ENCODE data around the gene MMEL1.
"Not testable (repeated sequence)": the region's sequence is repeated elsewhere in the genome, so short reads cannot be mapped to it uniquely, and the experiment has no call there.

The MMEL1 gene

GRCh38 chr1:2628191-2628932 is 4.5 kb downstream of the MMEL1 start:
- DNase-seq (ENCODE audit: low read depth) = no peak

GRCh38 chr1:2627746-2628145 is 5.1 kb downstream of the MMEL1 start:
- no peak for DNase-seq (ENCODE audit: low read depth)

- not testable (repeated sequence) for DNase-seq (ENCODE audit: low read depth)
Observed at GRCh38 chr1:2625748-2626147, 7.1 kb downstream of the MMEL1 start.

GRCh38 chr1:2625311-2625710 is 7.5 kb downstream of the MMEL1 start:
- DNase-seq (ENCODE audit: low read depth) = no peak

- DNase-seq (ENCODE audit: low read depth) = no peak
Observed at GRCh38 chr1:2624735-2625300, 8.0 kb downstream of the MMEL1 start.

- DNase-seq (ENCODE audit: low read depth) = no peak
Observed at GRCh38 chr1:2623571-2624337, 9.1 kb downstream of the MMEL1 start.

- DNase-seq (ENCODE audit: low read depth) = no peak
Observed at GRCh38 chr1:2617971-2618470, 14.8 kb downstream of the MMEL1 start.

- DNase-seq (ENCODE audit: low read depth) = no peak
Observed at GRCh38 chr1:2614145-2614544, 18.7 kb downstream of the MMEL1 start.

- no peak for DNase-seq (ENCODE audit: low read depth)
Observed at GRCh38 chr1:2612591-2613365, 20.0 kb downstream of the MMEL1 start.

GRCh38 chr1:2611621-2612437 is 21.0 kb downstream of the MMEL1 start:
- DNase-seq (ENCODE audit: low read depth) = no peak

- no peak for DNase-seq (ENCODE audit: low read depth)
Observed at GRCh38 chr1:2611031-2611501, 21.8 kb downstream of the MMEL1 start.

GRCh38 chr1:2610036-2610959 is 22.5 kb downstream of the MMEL1 start:
- no peak for DNase-seq (ENCODE audit: low read depth)

GRCh38 chr1:2609319-2610035 is 23.3 kb downstream of the MMEL1 start:
- DNase-seq (ENCODE audit: low read depth) = no peak

GRCh38 chr1:2607641-2608091 is 25.1 kb downstream of the MMEL1 start:
- DNase-seq (ENCODE audit: low read depth) = no peak

- DNase-seq (ENCODE audit: low read depth) = no peak
Observed at GRCh38 chr1:2606881-2607621, 25.8 kb downstream of the MMEL1 start.

- DNase-seq (ENCODE audit: low read depth) = no peak
Observed at GRCh38 chr1:2606396-2606880, 26.4 kb downstream of the MMEL1 start.

GRCh38 chr1:2605509-2606395 is 27.1 kb downstream of the MMEL1 start:
- DNase-seq (ENCODE audit: low read depth) = no peak

Measured in T follicular helper cell (primary cell).